Measurements from ENCODE around the gene MYO1C. TPM values are rescaled to one million over a fixed set of nuclear protein-coding genes. Genes with fewer than 3 reads are reported as not detected.
"Not testable (repeated sequence)": the region's sequence is repeated elsewhere in the genome, so short reads cannot be mapped to it uniquely, and the experiment has no call there.

MYO1C gene
- total RNA-seq, 1 experiment from 2014 or later, result 58.2 TPM

- peak; percentile 49 for DNase-seq (ENCODE audit: low read depth)
These were observed 30.0 kb downstream of the MYO1C start for GRCh38 chr17:1462164-1463112.

- no peak for DNase-seq (ENCODE audit: low read depth)
These were observed 31.1 kb downstream of the MYO1C start for GRCh38 chr17:1461198-1461944.

- DNase-seq (ENCODE audit: low read depth), result no peak
These were observed 32.3 kb downstream of the MYO1C start for GRCh38 chr17:1460233-1460632.

- DNase-seq (ENCODE audit: low read depth), result peak; percentile 88
These were observed 36.5 kb downstream of the MYO1C start, which contains the start of gene CRK for GRCh38 chr17:1455797-1456599. Gene CRK, minus strand, starts transcription at chr17:1456232. Its CDS starts 115 bp downstream, at chr17:1456117.

- DNase-seq (ENCODE audit: low read depth), result peak; percentile 77
These were observed 37.1 kb downstream of the MYO1C start for GRCh38 chr17:1455291-1455796.

- DNase-seq (ENCODE audit: low read depth), result no peak
These were observed 37.9 kb downstream of the MYO1C start for GRCh38 chr17:1454541-1454940.

- DNase-seq (ENCODE audit: low read depth), result not testable (repeated sequence)
These were observed 38.8 kb downstream of the MYO1C start for GRCh38 chr17:1453694-1454093.

- no peak for DNase-seq (ENCODE audit: low read depth)
These were observed 39.6 kb downstream of the MYO1C start for GRCh38 chr17:1452836-1453235.

- DNase-seq (ENCODE audit: low read depth), result not testable (repeated sequence)
These were observed 42.2 kb downstream of the MYO1C start for GRCh38 chr17:1450261-1450660.

GRCh38 chr17:1449412-1449967 lies 43.0 kb downstream of the MYO1C start:
- no peak for DNase-seq (ENCODE audit: low read depth)

GRCh38 chr17:1447052-1447451 lies 45.4 kb downstream of the MYO1C start:
- DNase-seq (ENCODE audit: low read depth), result no peak

GRCh38 chr17:1446201-1446600 lies 46.3 kb downstream of the MYO1C start:
- DNase-seq (ENCODE audit: low read depth), result no peak

- DNase-seq (ENCODE audit: low read depth), result not testable (repeated sequence)
These were observed 46.8 kb downstream of the MYO1C start for GRCh38 chr17:1445695-1446094.

GRCh38 chr17:1442721-1443120 lies 49.8 kb downstream of the MYO1C start:
- not testable (repeated sequence) for DNase-seq (ENCODE audit: low read depth)

GRCh38 chr17:1442187-1442586 lies 50.3 kb downstream of the MYO1C start:
- DNase-seq (ENCODE audit: low read depth), result no peak

GRCh38 chr17:1440921-1441320 lies 51.6 kb downstream of the MYO1C start:
- no peak for DNase-seq (ENCODE audit: low read depth)

GRCh38 chr17:1438593-1439083 lies 53.8 kb downstream of the MYO1C start:
- no peak for DNase-seq (ENCODE audit: low read depth)

- no peak for DNase-seq (ENCODE audit: low read depth)
These were observed 57.2 kb downstream of the MYO1C start for GRCh38 chr17:1435326-1435725.

GRCh38 chr17:1434150-1434549 lies 58.3 kb downstream of the MYO1C start:
- peak; percentile 41 for DNase-seq (ENCODE audit: low read depth)

- no peak for DNase-seq (ENCODE audit: low read depth)
These were observed 60.8 kb downstream of the MYO1C start for GRCh38 chr17:1431631-1432104.
